ENCODE data around the gene ADD1.

DNA sequence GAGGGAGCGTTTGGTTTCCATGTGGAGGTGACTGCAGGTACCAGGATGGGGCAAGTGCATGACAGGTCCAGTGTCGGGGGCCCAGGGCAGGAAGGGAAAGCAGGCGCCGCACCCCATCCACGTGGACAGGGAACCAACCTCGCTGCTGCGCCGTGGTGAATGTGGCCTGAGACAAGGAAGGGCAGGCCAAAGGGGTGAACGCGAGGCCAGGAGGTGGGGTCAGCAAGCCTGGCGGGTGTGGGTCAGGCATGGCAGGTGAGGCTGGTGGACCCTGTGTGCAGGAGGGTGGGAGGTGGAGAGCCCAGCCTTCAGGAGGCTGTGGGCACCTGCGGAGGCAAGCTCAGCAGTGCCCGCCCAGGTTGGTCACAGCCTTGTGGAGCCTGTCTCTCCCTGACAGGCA lies 36.1 kb upstream of the ADD1 start:
- TF ChIP-seq, protein P1, sequence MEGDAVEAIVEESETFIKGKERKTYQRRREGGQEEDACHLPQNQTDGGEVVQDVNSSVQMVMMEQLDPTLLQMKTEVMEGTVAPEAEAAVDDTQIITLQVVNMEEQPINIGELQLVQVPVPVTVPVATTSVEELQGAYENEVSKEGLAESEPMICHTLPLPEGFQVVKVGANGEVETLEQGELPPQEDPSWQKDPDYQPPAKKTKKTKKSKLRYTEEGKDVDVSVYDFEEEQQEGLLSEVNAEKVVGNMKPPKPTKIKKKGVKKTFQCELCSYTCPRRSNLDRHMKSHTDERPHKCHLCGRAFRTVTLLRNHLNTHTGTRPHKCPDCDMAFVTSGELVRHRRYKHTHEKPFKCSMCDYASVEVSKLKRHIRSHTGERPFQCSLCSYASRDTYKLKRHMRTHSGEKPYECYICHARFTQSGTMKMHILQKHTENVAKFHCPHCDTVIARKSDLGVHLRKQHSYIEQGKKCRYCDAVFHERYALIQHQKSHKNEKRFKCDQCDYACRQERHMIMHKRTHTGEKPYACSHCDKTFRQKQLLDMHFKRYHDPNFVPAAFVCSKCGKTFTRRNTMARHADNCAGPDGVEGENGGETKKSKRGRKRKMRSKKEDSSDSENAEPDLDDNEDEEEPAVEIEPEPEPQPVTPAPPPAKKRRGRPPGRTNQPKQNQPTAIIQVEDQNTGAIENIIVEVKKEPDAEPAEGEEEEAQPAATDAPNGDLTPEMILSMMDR (conservative IDR thresholded peaks at IDR 0.05): no peak
- TF ChIP-seq EZH2 (IDR thresholded peaks at IDR 0.05; ENCODE audit: low read depth): no peak
